Measurements from ENCODE around the gene ACBD4. TPM values are rescaled to one million over a fixed set of nuclear protein-coding genes. Genes with fewer than 3 reads are reported as not detected.

Gene ACBD4
- total RNA-seq, 1 donor from 2014 or later = 5.6 TPM

- Mint-ChIP-seq H3K4me3 (ENCODE audit: unreplicated experiment) (no peak overlapping the region), H3K36me3 (ENCODE audit: low read depth) (no peaks in the 10 kb centered on the region), H3K27me3 (ENCODE audit: low read depth) (no peaks in the 10 kb centered on the region), H3K4me1 (ENCODE audit: low read depth) (peaks cover 40% of the 10 kb centered on the region), H3K27ac (ENCODE audit: unreplicated experiment) (no peak overlapping the region), H3K9me3 (ENCODE audit: low read depth) (no peaks in the 10 kb centered on the region)
- DNase-seq (ENCODE audit: low spot score) = no peak
- TF ChIP-seq CTCF (IDR thresholded peaks at IDR 0.05) = no peak
Measured at GRCh38 chr17:45155029-45155428, 19.5 kb downstream of the ACBD4 start.

GRCh38 chr17:45155483-45155882 is 20.0 kb downstream of the ACBD4 start:
- TF ChIP-seq CTCF (IDR thresholded peaks at IDR 0.05) = no peak
- Mint-ChIP-seq H3K27ac (ENCODE audit: unreplicated experiment) (no peak overlapping the region), H3K4me1 (ENCODE audit: low read depth) (peaks cover 43% of the 10 kb centered on the region), H3K9me3 (ENCODE audit: low read depth) (no peaks in the 10 kb centered on the region), H3K27me3 (ENCODE audit: low read depth) (no peaks in the 10 kb centered on the region), H3K36me3 (ENCODE audit: low read depth) (no peaks in the 10 kb centered on the region), H3K4me3 (ENCODE audit: unreplicated experiment) (no peak overlapping the region)
- DNase-seq (ENCODE audit: low spot score) = no peak

- no peak for TF ChIP-seq CTCF (IDR thresholded peaks at IDR 0.05)
- no peaks in the 10 kb centered on the region for H3K27me3 Mint-ChIP-seq (ENCODE audit: low read depth)
- no peak overlapping the region for H3K27ac Mint-ChIP-seq (ENCODE audit: unreplicated experiment)
- no peaks in the 10 kb centered on the region for H3K9me3 Mint-ChIP-seq (ENCODE audit: low read depth)
- no peak overlapping the region for H3K4me3 Mint-ChIP-seq (ENCODE audit: unreplicated experiment)
- peaks cover 37% of the 10 kb centered on the region for H3K4me1 Mint-ChIP-seq (ENCODE audit: low read depth)
- H3K36me3 Mint-ChIP-seq (ENCODE audit: low read depth) = no peaks in the 10 kb centered on the region
- DNase-seq (ENCODE audit: low spot score) = no peak
Measured at GRCh38 chr17:45156242-45156641, 20.8 kb downstream of the ACBD4 start.

- Mint-ChIP-seq H3K27me3 (ENCODE audit: low read depth) (no peaks in the 10 kb centered on the region), H3K9me3 (ENCODE audit: low read depth) (no peaks in the 10 kb centered on the region), H3K4me3 (ENCODE audit: unreplicated experiment) (peak overlapping the region; percentile 90), H3K27ac (ENCODE audit: unreplicated experiment) (peak overlapping the region; percentile 98), H3K36me3 (ENCODE audit: low read depth) (no peaks in the 10 kb centered on the region), H3K4me1 (ENCODE audit: low read depth) (peaks cover 46% of the 10 kb centered on the region)
- DNase-seq (ENCODE audit: low spot score) = peak; percentile 95
- peak; percentile 55 for TF ChIP-seq CTCF (IDR thresholded peaks at IDR 0.05)
Measured at GRCh38 chr17:45160447-45161287, 25.2 kb downstream of the ACBD4 start.

- peak within 1 kb of the TSS; percentile 90 for H3K4me3 Mint-ChIP-seq (ENCODE audit: unreplicated experiment)
- peak; percentile 98 for DNase-seq (ENCODE audit: low spot score)
- H3K36me3 Mint-ChIP-seq (ENCODE audit: low read depth) = no peaks in the 10 kb centered on the region
- no peak for TF ChIP-seq CTCF (IDR thresholded peaks at IDR 0.05)
- no peaks in the 10 kb centered on the region for H3K27me3 Mint-ChIP-seq (ENCODE audit: low read depth)
- H3K27ac Mint-ChIP-seq (ENCODE audit: unreplicated experiment) = peak within 1 kb of the TSS; percentile 98
- peaks cover 43% of the 10 kb centered on the region for H3K4me1 Mint-ChIP-seq (ENCODE audit: low read depth)
- no peaks in the 10 kb centered on the region for H3K9me3 Mint-ChIP-seq (ENCODE audit: low read depth)
Measured at GRCh38 chr17:45161288-45162024, 26.0 kb downstream of the ACBD4 start, which contains the start of gene HEXIM2. TSS of gene HEXIM2 (plus strand) at chr17:45161875. CDS start at chr17:45162794, 919 bp downstream.

Data from chondrocyte (in vitro differentiated cells).